Body of pancreas (tissue), 4 donors: ENCODE results near the gene TMBIM6.

Source experiments
- POLR2A ChIP-seq, 3 donors: fragments of 450-650 bp; IDR thresholded peaks; one replicate each; pipeline ENCODE4 v1.6.1; 2016; ENCODE audit warnings: antibody characterized with exemption in 3 of 3, mild to moderate bottlenecking in 2 of 3
- TF ChIP-seq, protein P1 (sequence below), 7 experiments: fragments of 450-650 bp in 4 of 7; fragments of 200-600 bp in 3 of 7; sonication (generic) in 3 of 7; IDR thresholded peaks; one replicate each; pipeline ENCODE4 v1.5.1; 2016 to 2019; ENCODE audit warnings: antibody characterized with exemption in 7 of 7

DNA sequence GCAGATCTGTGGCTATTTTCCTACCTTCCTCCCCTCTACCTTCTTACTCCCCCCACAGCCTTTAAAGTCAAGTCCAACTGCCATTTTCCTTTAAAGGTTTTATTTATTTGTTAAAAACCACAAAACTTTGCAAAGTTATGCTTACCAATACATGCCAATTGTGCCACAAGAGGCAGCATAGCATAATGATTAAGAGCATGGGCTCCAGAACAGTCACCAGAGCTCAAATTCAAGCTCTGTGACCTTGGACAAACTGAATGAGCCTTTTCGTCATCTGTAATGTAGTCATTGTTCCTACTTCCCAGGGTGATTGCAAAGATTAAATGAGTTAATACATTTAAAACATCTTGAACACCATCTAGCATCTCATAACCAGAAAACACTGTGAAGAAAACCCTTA lies 21.1 kb upstream of the TMBIM6 start:
- no peak for TF ChIP-seq POLR2A (IDR thresholded peaks at IDR 0.05)
- TF ChIP-seq, protein P1, sequence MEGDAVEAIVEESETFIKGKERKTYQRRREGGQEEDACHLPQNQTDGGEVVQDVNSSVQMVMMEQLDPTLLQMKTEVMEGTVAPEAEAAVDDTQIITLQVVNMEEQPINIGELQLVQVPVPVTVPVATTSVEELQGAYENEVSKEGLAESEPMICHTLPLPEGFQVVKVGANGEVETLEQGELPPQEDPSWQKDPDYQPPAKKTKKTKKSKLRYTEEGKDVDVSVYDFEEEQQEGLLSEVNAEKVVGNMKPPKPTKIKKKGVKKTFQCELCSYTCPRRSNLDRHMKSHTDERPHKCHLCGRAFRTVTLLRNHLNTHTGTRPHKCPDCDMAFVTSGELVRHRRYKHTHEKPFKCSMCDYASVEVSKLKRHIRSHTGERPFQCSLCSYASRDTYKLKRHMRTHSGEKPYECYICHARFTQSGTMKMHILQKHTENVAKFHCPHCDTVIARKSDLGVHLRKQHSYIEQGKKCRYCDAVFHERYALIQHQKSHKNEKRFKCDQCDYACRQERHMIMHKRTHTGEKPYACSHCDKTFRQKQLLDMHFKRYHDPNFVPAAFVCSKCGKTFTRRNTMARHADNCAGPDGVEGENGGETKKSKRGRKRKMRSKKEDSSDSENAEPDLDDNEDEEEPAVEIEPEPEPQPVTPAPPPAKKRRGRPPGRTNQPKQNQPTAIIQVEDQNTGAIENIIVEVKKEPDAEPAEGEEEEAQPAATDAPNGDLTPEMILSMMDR (IDR thresholded peaks at IDR 0.05): peak in 2 of 7 experiments; percentile 8 to 21
